GM23338 (cell line): ENCODE measurements around the gene GALNT1.

Experiments used
- CREB1 ChIP-seq: fragments of 250-450 bp; sonication (Bioruptor Pico); IDR thresholded peaks from 2 replicates; pipeline ENCODE4 v1.5.0; 2020; ENCODE audit warnings: low read depth, mild to moderate bottlenecking, moderate library complexity
- EZH2 ChIP-seq: fragments of 200-600 bp; sonication (generic); IDR thresholded peaks from one replicate; pipeline ENCODE4 v1.8.0; 2017; ENCODE audit warnings: antibody characterized with exemption, mild to moderate bottlenecking, low read depth; ENCODE audit not compliant: unreplicated experiment
- EZH2phosphoT487 ChIP-seq: fragments of 200-600 bp; sonication (generic); IDR thresholded peaks from one replicate; pipeline ENCODE4 v1.8.1; 2018; ENCODE audit warnings: antibody characterized with exemption; ENCODE audit not compliant: unreplicated experiment
- NANOG ChIP-seq: IDR thresholded peaks from 2 replicates; pipeline ENCODE4 v1.6.1; 2016; ENCODE audit warnings: antibody characterized with exemption, borderline replicate concordance
- POLR2AphosphoS5 ChIP-seq: IDR thresholded peaks from 2 replicates; pipeline ENCODE4 v1.6.1; 2016; ENCODE audit warnings: antibody characterized with exemption, low read depth
- TF ChIP-seq, protein P1 (sequence below), 2 experiments: fragments of 200-600 bp in 1 of 2; sonication (generic) in 1 of 2; conservative IDR thresholded peaks; 2 replicates each; pipeline versions ENCODE4 v1.5.1 to v1.6.1; 2016 to 2017; ENCODE audit warnings: antibody characterized with exemption in 2 of 2, low read depth in 2 of 2, mild to moderate bottlenecking in 2 of 2, moderate library complexity in 1 of 2
- TF ChIP-seq, protein P2 (sequence below): IDR thresholded peaks from 2 replicates; pipeline ENCODE4 v1.6.1; 2016; ENCODE audit warnings: antibody characterized with exemption
- TF ChIP-seq, protein P3 (sequence below): IDR thresholded peaks from one replicate; pipeline ENCODE4 v1.6.1; 2018; ENCODE audit warnings: antibody characterized with exemption; ENCODE audit not compliant: unreplicated experiment

GRCh38 chr18:35753306-35753910 is 171.9 kb downstream of the GALNT1 start:
- TF ChIP-seq CREB1 (no peak), EZH2phosphoT487 (no peak), NANOG (no peak), EZH2 (no peak), POLR2AphosphoS5 (no peak)
- TF ChIP-seq, protein P1, sequence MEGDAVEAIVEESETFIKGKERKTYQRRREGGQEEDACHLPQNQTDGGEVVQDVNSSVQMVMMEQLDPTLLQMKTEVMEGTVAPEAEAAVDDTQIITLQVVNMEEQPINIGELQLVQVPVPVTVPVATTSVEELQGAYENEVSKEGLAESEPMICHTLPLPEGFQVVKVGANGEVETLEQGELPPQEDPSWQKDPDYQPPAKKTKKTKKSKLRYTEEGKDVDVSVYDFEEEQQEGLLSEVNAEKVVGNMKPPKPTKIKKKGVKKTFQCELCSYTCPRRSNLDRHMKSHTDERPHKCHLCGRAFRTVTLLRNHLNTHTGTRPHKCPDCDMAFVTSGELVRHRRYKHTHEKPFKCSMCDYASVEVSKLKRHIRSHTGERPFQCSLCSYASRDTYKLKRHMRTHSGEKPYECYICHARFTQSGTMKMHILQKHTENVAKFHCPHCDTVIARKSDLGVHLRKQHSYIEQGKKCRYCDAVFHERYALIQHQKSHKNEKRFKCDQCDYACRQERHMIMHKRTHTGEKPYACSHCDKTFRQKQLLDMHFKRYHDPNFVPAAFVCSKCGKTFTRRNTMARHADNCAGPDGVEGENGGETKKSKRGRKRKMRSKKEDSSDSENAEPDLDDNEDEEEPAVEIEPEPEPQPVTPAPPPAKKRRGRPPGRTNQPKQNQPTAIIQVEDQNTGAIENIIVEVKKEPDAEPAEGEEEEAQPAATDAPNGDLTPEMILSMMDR (conservative IDR thresholded peaks at IDR 0.05; ENCODE audit: low read depth in 2 of 2) = no peak
- TF ChIP-seq, protein P2, sequence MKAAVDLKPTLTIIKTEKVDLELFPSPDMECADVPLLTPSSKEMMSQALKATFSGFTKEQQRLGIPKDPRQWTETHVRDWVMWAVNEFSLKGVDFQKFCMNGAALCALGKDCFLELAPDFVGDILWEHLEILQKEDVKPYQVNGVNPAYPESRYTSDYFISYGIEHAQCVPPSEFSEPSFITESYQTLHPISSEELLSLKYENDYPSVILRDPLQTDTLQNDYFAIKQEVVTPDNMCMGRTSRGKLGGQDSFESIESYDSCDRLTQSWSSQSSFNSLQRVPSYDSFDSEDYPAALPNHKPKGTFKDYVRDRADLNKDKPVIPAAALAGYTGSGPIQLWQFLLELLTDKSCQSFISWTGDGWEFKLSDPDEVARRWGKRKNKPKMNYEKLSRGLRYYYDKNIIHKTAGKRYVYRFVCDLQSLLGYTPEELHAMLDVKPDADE = no peak
- TF ChIP-seq, protein P3, sequence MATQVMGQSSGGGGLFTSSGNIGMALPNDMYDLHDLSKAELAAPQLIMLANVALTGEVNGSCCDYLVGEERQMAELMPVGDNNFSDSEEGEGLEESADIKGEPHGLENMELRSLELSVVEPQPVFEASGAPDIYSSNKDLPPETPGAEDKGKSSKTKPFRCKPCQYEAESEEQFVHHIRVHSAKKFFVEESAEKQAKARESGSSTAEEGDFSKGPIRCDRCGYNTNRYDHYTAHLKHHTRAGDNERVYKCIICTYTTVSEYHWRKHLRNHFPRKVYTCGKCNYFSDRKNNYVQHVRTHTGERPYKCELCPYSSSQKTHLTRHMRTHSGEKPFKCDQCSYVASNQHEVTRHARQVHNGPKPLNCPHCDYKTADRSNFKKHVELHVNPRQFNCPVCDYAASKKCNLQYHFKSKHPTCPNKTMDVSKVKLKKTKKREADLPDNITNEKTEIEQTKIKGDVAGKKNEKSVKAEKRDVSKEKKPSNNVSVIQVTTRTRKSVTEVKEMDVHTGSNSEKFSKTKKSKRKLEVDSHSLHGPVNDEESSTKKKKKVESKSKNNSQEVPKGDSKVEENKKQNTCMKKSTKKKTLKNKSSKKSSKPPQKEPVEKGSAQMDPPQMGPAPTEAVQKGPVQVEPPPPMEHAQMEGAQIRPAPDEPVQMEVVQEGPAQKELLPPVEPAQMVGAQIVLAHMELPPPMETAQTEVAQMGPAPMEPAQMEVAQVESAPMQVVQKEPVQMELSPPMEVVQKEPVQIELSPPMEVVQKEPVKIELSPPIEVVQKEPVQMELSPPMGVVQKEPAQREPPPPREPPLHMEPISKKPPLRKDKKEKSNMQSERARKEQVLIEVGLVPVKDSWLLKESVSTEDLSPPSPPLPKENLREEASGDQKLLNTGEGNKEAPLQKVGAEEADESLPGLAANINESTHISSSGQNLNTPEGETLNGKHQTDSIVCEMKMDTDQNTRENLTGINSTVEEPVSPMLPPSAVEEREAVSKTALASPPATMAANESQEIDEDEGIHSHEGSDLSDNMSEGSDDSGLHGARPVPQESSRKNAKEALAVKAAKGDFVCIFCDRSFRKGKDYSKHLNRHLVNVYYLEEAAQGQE = no peak
